GM23338 (cell line): Measurements from ENCODE around the gene PGP. TPM values are rescaled to one million over a fixed set of nuclear protein-coding genes. Genes with fewer than 3 reads are reported as not detected.

Experiments used
- ATAC-seq: fragments of 200-7000 bp; cut with Tn5 transposase; 3 replicates; pipeline ENCODE4 v1.9.1; 2020
- DNase-seq: peaks from one replicate; pipeline ENCODE4 v3.0.0-alpha.2; 2015; ENCODE audit warnings: low spot score
- H2AFZ ChIP-seq: fragments of 200-600 bp; sonication (generic); 2 replicates; pipeline ENCODE4 v1.8.0; 2016; ENCODE audit warnings: antibody characterized with exemption, mild to moderate bottlenecking, moderate library complexity
- H3F3A ChIP-seq: fragments of 200-600 bp; sonication (generic); replicated peaks from 2 replicates; pipeline ENCODE4 v1.8.0; 2017; ENCODE audit warnings: antibody characterized with exemption, mixed run types, low read depth
- H3K27ac ChIP-seq: fragments of 200-600 bp; sonication (generic); 2 replicates; pipeline ENCODE4 v1.6.1; 2016; ENCODE audit warnings: low read depth
- H3K27me3 ChIP-seq: fragments of 200-600 bp; sonication (generic); 2 replicates; pipeline ENCODE4 v1.8.0; 2016; ENCODE audit warnings: mild to moderate bottlenecking, mixed run types, moderate library complexity; ENCODE audit not compliant: insufficient read depth
- H3K36me3 ChIP-seq: fragments of 200-600 bp; sonication (generic); 2 replicates; pipeline ENCODE4 v1.8.0; 2016; ENCODE audit warnings: mild to moderate bottlenecking; ENCODE audit not compliant: insufficient read depth
- H3K4me1 ChIP-seq: fragments of 200-600 bp; sonication (generic); 2 replicates; pipeline ENCODE4 v1.8.0; 2016; ENCODE audit warnings: mild to moderate bottlenecking, moderate library complexity; ENCODE audit not compliant: insufficient read depth
- H3K4me2 ChIP-seq: fragments of 200-600 bp; sonication (generic); 2 replicates; pipeline ENCODE4 v1.7.1; 2017; ENCODE audit warnings: mixed run types
- H3K4me3 ChIP-seq: fragments of 200-600 bp; sonication (generic); 2 replicates; pipeline ENCODE4 v1.6.1; 2016; ENCODE audit warnings: mixed run types
- H3K79me2 ChIP-seq: fragments of 200-600 bp; sonication (generic); replicated peaks from 2 replicates; pipeline ENCODE4 v1.8.0; 2017; ENCODE audit warnings: mild to moderate bottlenecking; ENCODE audit not compliant: insufficient read depth
- H3K9me2 ChIP-seq: fragments of 200-600 bp; sonication (generic); 2 replicates; pipeline ENCODE4 v1.8.0; 2017; ENCODE audit not compliant: insufficient read depth
- H4K20me1 ChIP-seq: fragments of 200-600 bp; sonication (generic); replicated peaks from 2 replicates; pipeline ENCODE4 v1.8.0; 2017; ENCODE audit warnings: mild to moderate bottlenecking; ENCODE audit not compliant: insufficient read depth
- H3K27ac Mint-ChIP-seq: 2 replicates; pipeline ENCODE4 v1.8.0; 2020; ENCODE audit warnings: inconsistent platforms, mild to moderate bottlenecking, moderate library complexity, mixed read lengths
- H3K27me3 Mint-ChIP-seq: 3 replicates; pipeline ENCODE4 v1.8.0; 2022; ENCODE audit warnings: low read depth, mild to moderate bottlenecking, moderate library complexity, mixed read lengths, inconsistent platforms; ENCODE audit not compliant: insufficient read depth, poor library complexity
- H3K36me3 Mint-ChIP-seq: 3 replicates; pipeline ENCODE4 v1.8.0; 2021; ENCODE audit warnings: low read depth, mild to moderate bottlenecking, inconsistent platforms, moderate library complexity, mixed read lengths
- H3K4me1 Mint-ChIP-seq: 3 replicates; pipeline ENCODE4 v1.8.0; 2020; ENCODE audit warnings: mild to moderate bottlenecking, inconsistent platforms, mixed read lengths
- H3K4me3 Mint-ChIP-seq: 3 replicates; pipeline ENCODE4 v1.8.0; 2021; ENCODE audit warnings: moderate library complexity, mild to moderate bottlenecking, inconsistent platforms, mixed read lengths
- H3K9me3 Mint-ChIP-seq: 3 replicates; pipeline ENCODE4 v1.8.0; 2020; ENCODE audit warnings: moderate library complexity, mild to moderate bottlenecking, inconsistent platforms, mixed read lengths
- CREB1 ChIP-seq: fragments of 250-450 bp; sonication (Bioruptor Pico); IDR thresholded peaks from 2 replicates; pipeline ENCODE4 v1.5.0; 2020; ENCODE audit warnings: low read depth, mild to moderate bottlenecking, moderate library complexity
- CTCF ChIP-seq, 2 experiments: fragments of 200-600 bp in 1 of 2; sonication (generic) in 1 of 2; conservative IDR thresholded peaks; 2 replicates each; pipeline versions ENCODE4 v1.5.1 to v1.6.1; 2016 to 2017; ENCODE audit warnings: antibody characterized with exemption in 2 of 2, low read depth in 2 of 2, mild to moderate bottlenecking in 2 of 2, moderate library complexity in 1 of 2
- NANOG ChIP-seq: IDR thresholded peaks from 2 replicates; pipeline ENCODE4 v1.6.1; 2016; ENCODE audit warnings: antibody characterized with exemption, borderline replicate concordance
- REST ChIP-seq: IDR thresholded peaks from one replicate; pipeline ENCODE4 v1.6.1; 2018; ENCODE audit warnings: antibody characterized with exemption; ENCODE audit not compliant: unreplicated experiment
- ZNF114 ChIP-seq: fragments of 250-450 bp; sonication (Bioruptor Pico); IDR thresholded peaks from 2 replicates; pipeline ENCODE4 v1.5.0; 2020; ENCODE audit warnings: mild to moderate bottlenecking, moderate library complexity
- ZNF331 ChIP-seq: fragments of 250-450 bp; sonication (Bioruptor Pico); IDR thresholded peaks from 2 replicates; pipeline ENCODE4 v1.5.0; 2020; ENCODE audit warnings: low read depth, mild to moderate bottlenecking, moderate library complexity
- ZNF462 ChIP-seq: fragments of 250-450 bp; sonication (Bioruptor Pico); IDR thresholded peaks from 2 replicates; pipeline ENCODE4 v1.5.0; 2020; ENCODE audit warnings: mild to moderate bottlenecking, moderate library complexity
- polyA plus RNA-seq: library from polyadenylated mRNA; unstranded; fragments of >200 nt; fragmentation: Nextera tagmentation; extraction: Ambion mirVana; gene quantifications from 2 replicates; pipeline ENCODE4 v1.2.1, GENCODE V29; 2016
- total RNA-seq: library from RNA; depleted of rRNA; stranded (reverse); fragments of >200 nt; shearing (Covaris generic); gene quantifications from 2 replicates; pipeline ENCODE4 v1.2.3, GENCODE V29; 2014

The PGP gene
- total and polyA plus RNA-seq, 2 experiments from 2014 or later, result 44.4 to 80.3 TPM

GRCh38 chr16:2235695-2236336 is 21.2 kb upstream of the PGP start (continued):
- TF ChIP-seq ZNF462 (no peak), ZNF331 (no peak), REST (no peak), ZNF114 (CRISPR knock-in tag) (no peak), NANOG (no peak)

GRCh38 chr16:2235234-2235651 is 20.6 kb upstream of the PGP start:
- H2AFZ ChIP-seq, result no peak overlapping the region
- TF ChIP-seq REST (no peak), CREB1 (no peak), ZNF331 (no peak), CTCF (conservative IDR thresholded peaks at IDR 0.05; ENCODE audit: low read depth in 2 of 2) (no peak)

More at GRCh38 chr16:2235234-2235651, 20.6 kb upstream of the PGP start:
- no peak overlapping the region for H3K4me2 ChIP-seq
- H3K27ac ChIP-seq, result no peak overlapping the region
- H3K79me2 ChIP-seq, result no peaks in the 10 kb centered on the region
- Mint-ChIP-seq H3K9me3 (no peaks in the 10 kb centered on the region), H3K4me1 (no peaks in the 10 kb centered on the region), H3K4me3 (no peak overlapping the region), H3K27ac (no peak overlapping the region), H3K36me3 (peaks cover 8% of the 10 kb centered on the region; the same call in 1 of the 3 replicates), H3K27me3 (peaks cover 25% of the 10 kb centered on the region)
- peaks cover 1% of the 10 kb centered on the region; the same call in 1 of the 2 replicates for H3F3A ChIP-seq
- H3K9me2 ChIP-seq, result no peaks in the 10 kb centered on the region
- H4K20me1 ChIP-seq, result no peaks in the 10 kb centered on the region; the same call in 1 of the 2 replicates
- H3K4me3 ChIP-seq, result no peak overlapping the region
- ATAC-seq (no peak), DNase-seq (no peak)
- peaks cover 18% of the 10 kb centered on the region for H3K27me3 ChIP-seq
- H3K36me3 ChIP-seq, result 0 out of 2 replicates have a peak, but pooled peaks cover 5% of the 10 kb centered on the region
- H3K4me1 ChIP-seq, result no peaks in the 10 kb centered on the region
